ENCODE results near the gene MPND.

Gene MPND

DNA sequence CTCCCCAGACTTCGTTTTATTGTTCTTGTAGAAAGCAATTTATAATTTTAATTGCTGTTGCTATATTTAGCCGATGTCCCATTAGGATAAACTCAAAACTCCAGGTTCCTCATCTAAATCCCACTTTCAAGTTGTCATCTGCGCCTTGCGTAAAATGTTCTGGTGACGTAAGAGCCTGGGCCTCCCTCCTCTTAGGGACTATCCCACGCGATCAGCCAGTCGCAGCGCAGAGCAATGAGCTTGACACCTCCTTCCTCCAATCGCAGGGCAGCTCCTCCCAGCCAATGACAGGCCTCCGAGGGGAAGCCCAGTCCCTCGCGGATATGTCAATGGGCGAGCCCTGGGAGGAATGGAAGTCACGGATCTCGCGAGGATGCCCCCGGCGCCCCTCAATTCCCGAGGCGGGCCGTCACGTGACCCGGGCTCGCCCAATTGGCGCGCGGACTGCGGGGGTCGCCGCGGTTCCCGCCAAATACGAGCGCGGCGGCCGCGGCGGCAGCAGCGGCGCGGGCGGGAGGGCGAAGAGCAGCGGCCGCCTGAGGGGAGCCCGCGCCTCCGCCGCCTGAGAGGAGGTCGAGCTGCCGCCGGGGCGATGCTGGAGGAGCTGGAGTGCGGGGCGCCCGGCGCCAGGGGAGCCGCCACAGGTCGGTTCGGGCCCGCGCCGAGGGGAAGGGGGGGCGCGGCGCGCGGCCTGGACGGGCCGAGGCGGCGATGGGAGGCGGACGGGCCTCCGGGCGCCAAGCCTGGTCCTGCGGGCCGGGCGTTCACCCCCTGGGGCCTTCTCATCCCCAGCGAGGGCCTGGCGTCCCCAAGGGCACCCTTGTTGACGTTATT lies 59.0 kb downstream of the MPND start, which contains the start of gene CHAF1A:
CHAF1A (plus strand) TSS at position 470 of the 834 bp plus-strand sequence; CDS start at position 593, 123 bp downstream.
- peak; percentile 98 to 99 (median 99) for DNase-seq (ENCODE audit: low read depth in 3 of 3)

DNA sequence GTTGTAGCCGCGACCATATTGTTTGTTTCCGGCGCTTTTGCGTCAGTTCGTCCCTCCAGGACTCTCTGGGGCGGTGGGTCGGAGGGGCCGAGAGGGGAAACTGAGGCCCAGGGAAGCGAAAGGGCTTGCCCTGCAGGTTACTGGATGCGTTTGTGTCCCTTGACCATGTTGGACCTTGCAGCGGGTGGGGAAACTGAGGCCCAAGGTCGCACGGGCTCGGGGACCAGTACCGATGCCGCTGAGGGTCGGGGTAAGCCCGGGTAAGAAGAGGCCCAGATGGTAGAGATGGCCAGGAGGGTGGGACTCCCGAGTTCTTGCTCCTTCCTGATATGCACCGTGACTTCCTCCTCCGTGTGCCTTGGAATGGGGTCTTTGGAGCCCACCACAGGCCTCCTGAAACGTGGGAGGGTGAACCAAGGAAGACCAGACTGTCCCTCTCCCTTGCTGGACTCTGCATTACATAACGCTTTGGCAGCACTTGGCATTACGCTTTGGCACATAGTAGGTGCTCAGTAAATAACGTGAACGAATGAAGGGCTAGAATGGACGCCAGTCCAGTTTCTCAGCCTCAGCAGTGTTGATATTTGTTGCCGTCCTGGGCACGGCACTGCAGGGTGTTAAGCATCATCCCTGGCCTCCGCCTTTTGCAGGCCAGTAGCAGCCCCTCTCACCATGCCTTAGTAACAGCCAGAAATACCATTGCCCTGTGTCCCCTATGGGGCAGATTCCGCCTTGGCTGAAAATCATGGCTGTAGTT lies 59.8 kb downstream of the MPND start:
- no peak for DNase-seq (ENCODE audit: low read depth in 3 of 3)

- no peak for DNase-seq (ENCODE audit: low read depth in 3 of 3)
Measured at GRCh38 chr19:4405977-4406376, 62.6 kb downstream of the MPND start.

DNA sequence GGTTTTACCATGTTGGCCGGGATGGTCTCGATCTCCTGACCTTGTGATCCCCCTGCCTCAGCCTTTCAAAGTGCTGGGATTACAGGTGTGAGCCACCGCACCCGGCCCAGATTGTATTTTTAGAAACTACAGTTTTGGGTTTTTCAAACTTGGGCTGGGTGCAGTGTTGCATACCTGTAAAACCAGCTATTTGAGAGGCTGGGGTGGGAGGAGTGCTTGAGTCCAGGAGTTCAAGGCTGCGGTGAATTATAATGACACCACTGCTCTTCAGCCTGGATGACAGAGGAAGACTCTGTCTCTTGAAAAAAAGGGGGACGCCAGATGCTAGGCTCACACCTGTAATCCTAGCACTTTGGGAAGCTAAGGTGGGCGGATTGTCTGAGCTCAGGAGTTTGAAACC lies 63.3 kb downstream of the MPND start:
- DNase-seq (ENCODE audit: low read depth in 3 of 3) = no peak

DNA sequence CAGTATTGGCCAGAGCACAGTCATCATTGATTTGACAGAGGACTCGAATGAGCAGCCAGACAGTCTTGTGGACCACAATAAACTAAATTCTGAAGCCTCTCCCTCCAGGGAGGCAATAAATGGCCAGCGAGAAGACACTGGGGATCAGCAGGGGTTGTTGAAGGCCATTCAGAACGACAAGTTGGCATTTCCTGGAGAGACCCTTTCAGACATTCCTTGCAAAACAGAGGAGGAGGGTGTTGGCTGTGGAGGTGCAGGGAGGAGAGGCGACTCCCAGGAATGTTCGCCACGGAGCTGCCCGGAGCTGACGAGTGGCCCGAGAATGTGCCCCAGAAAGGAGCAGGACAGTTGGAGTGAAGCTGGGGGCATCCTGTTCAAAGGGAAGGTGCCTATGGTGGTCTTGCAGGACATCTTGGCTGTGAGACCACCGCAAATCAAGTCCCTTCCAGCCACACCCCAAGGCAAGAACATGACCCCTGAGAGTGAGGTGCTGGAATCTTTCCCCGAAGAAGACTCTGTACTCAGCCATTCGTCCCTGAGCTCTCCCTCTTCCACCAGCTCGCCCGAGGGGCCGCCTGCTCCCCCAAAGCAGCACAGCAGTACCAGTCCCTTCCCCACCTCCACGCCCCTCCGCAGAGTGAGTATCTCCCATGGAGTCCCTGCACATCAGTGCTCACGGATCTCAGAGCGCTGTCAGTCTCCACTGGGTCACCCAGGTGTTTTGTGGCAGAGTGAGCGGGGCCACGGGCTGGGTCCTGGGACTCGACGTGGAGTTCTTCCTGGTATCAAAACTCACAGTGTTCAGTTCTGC lies 66.0 kb downstream of the MPND start:
- DNase-seq (ENCODE audit: low read depth in 3 of 3) = no peak
